Erythroblast (primary cell): ENCODE measurements around the gene DEDD.

ENCODE experiments used
- GATA1 ChIP-seq: IDR thresholded peaks from 2 replicates; pipeline ENCODE4 v1.6.1; 2011; ENCODE audit warnings: low read depth, mild to moderate bottlenecking, control low read depth, low read length, moderate library complexity
- POLR2A ChIP-seq: IDR thresholded peaks from 2 replicates; pipeline ENCODE4 v1.6.1; 2011; ENCODE audit warnings: mild to moderate bottlenecking, low read length

DNA sequence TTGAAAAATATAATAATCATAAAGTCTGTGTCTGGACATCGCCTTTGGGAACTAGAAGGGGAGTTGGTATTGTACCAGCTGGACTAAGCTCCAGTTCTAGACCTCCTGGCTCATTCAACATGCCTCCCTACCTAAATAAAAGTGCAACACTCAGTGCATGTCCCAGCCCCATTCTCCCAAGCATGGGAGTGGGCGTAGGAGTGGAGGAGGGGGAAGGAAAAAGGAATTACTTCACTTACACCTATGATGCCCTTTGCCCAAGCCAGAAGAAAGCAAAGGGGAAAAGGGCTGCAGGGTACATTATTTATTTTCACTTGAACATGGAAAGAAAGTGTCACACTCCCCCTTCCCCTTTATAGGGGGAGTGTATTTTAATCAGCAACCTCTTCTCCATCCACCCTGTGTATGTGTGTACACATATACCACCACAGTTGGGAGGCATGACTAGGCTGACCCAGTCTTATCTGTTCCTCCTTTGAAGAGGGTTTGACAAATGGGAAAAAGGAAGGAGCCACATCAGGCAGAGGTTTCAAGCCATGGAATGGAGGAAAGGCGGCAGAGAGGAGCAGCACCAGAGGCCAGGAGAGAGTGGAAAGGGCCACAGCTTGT is 11.3 kb downstream of the DEDD start:
- TF ChIP-seq POLR2A (no peak), GATA1 (no peak)
